Erythroblast (primary cell): ENCODE measurements around the gene CDCA7.

ENCODE experiments used
- GATA1 ChIP-seq: IDR thresholded peaks from 2 replicates; pipeline ENCODE4 v1.6.1; 2011; ENCODE audit warnings: low read depth, mild to moderate bottlenecking, control low read depth, low read length, moderate library complexity
- POLR2A ChIP-seq: IDR thresholded peaks from 2 replicates; pipeline ENCODE4 v1.6.1; 2011; ENCODE audit warnings: mild to moderate bottlenecking, low read length

DNA sequence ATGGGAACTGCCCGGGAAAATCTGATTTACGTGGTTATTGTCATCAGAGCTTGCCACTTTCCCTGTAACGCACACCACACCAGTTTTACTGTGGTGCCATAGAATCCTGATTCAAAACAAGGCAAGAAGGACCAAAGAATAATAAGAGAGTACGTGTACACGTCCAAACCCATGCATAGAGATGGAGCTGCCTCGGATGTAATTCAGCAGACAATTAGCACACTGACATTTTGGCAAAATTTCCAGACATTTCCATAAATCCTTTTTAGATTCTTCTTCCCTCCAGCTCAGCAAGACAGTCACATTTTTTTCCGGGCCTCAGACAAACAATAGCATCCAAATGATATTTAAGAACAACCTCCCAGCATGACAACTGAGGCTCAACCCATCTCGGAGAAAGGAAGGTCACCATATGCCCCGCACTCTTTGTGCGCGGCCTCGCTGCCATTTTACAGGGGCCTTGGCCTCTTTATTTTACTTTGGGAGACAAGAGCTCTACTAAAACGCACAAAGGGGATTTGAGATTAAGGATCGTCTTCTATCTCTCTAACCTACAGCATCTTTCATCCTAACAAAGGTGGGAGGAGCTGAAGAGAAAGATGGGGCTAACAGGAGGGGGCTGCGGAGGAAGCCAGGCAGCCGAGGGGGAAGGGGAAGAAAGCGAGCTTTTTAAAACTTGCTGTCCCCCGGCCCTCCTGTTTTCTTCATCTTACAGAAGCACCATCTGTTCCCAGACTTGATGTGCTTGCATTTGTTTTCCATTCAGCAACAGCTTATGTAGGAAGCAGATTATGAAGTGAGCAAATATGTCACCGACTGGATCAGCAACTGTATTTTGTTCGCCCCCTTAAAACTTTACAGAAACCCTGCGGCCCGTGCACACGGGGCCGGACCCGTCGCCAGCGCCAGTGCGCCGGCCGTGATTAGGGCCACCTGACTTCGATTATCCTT lies 61.0 kb downstream of the CDCA7 start:
- TF ChIP-seq POLR2A (no peak), GATA1 (no peak)
